Measurements from ENCODE around the gene CDH24. TPM values are rescaled to one million over a fixed set of nuclear protein-coding genes. Genes with fewer than 3 reads are reported as not detected.
A peak's percentile ranks its signal among the peaks of the same experiment; 100 is the strongest.

Gene CDH24
- total and polyA plus RNA-seq, 2 of the 13 experiments (the other 11 are each of a cell fraction or from before 2014, with no cell fraction given), result 0.69 to 0.99 TPM

- TF ChIP-seq, protein P1, sequence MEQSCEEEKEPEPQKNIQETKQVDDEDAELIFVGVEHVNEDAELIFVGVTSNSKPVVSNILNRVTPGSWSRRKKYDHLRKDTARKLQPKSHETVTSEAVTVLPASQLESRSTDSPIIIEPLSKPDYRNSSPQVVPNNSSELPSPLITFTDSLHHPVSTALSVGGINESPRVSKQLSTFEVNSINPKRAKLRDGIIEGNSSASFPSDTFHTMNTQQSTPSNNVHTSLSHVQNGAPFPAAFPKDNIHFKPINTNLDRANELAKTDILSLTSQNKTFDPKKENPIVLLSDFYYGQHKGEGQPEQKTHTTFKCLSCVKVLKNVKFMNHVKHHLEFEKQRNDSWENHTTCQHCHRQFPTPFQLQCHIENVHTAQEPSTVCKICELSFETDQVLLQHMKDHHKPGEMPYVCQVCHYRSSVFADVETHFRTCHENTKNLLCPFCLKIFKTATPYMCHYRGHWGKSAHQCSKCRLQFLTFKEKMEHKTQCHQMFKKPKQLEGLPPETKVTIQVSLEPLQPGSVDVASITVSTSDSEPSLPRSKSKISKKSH (CRISPR knock-in tag; IDR thresholded peaks at IDR 0.05; ENCODE audit: borderline replicate concordance), result peak; percentile 98
- TF ChIP-seq NBN (conservative IDR thresholded peaks at IDR 0.05) (no peak), BCL6 (CRISPR knock-in tag; IDR thresholded peaks at IDR 0.05) (peak; percentile 72; the same call in 1 of the 2 replicates), HMG20B (CRISPR knock-in tag; conservative IDR thresholded peaks at IDR 0.05) (no peak), REPIN1 (CRISPR knock-in tag; IDR thresholded peaks at IDR 0.05; ENCODE audit: borderline replicate concordance, low read depth) (peak; percentile 95), NFAT5 (CRISPR knock-in tag; IDR thresholded peaks at IDR 0.05) (peak; percentile 85), JDP2 (CRISPR knock-in tag; IDR thresholded peaks at IDR 0.05; ENCODE audit: borderline replicate concordance) (no peak), ZBED4 (CRISPR knock-in tag; IDR thresholded peaks at IDR 0.05; ENCODE audit: borderline replicate concordance) (peak; percentile 59; the same call in 1 of the 2 replicates), KDM1A (CRISPR knock-in tag; IDR thresholded peaks at IDR 0.05) (0 out of 2 replicates have a peak, but pooled peaks have one; percentile 1), PPARG (CRISPR knock-in tag; conservative IDR thresholded peaks at IDR 0.05) (no peak), ZNF337 (CRISPR knock-in tag; IDR thresholded peaks at IDR 0.05; ENCODE audit: borderline replicate concordance, low read depth) (peak; percentile 98), NR2F6 (IDR thresholded peaks at IDR 0.05) (no peak), NR2F6 (CRISPR knock-in tag; IDR thresholded peaks at IDR 0.05) (peak; percentile 51), MED1 (CRISPR knock-in tag; IDR thresholded peaks at IDR 0.05) (peak; percentile 82; the same call in 1 of the 2 replicates), NFYC (CRISPR knock-in tag; IDR thresholded peaks at IDR 0.05) (no peak), ARID2 (CRISPR knock-in tag; IDR thresholded peaks at IDR 0.05; ENCODE audit: borderline replicate concordance) (peak; percentile 91; the same call in 1 of the 2 replicates)
- TF ChIP-seq, protein P2, sequence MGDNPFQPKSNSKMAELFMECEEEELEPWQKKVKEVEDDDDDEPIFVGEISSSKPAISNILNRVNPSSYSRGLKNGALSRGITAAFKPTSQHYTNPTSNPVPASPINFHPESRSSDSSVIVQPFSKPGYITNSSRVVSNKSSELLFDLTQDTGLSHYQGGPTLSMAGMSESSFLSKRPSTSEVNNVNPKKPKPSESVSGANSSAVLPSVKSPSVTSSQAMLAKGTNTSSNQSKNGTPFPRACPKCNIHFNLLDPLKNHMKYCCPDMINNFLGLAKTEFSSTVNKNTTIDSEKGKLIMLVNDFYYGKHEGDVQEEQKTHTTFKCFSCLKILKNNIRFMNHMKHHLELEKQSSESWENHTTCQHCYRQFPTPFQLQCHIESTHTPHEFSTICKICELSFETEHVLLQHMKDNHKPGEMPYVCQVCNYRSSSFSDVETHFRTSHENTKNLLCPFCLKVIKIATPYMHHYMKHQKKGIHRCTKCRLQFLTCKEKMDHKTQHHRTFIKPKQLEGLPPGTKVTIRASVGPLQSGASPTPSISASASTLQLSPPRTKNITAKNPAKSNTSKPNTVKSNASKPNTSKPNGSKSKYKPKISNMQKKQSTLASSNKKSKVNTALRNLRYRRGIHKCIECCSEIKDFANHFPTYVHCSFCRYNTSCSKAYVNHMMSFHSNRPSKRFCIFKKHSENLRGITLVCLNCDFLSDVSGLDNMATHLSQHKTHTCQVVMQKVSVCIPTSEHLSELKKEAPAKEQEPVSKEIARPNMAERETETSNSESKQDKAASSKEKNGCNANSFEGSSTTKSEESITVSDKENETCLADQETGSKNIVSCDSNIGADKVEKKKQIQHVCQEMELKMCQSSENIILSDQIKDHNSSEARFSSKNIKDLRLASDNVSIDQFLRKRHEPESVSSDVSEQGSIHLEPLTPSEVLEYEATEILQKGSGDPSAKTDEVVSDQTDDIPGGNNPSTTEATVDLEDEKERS (CRISPR knock-in tag; IDR thresholded peaks at IDR 0.05), result peak; percentile 95
Observed at GRCh38 chr14:23094666-23095195, 37.4 kb upstream of the CDH24 start, which contains the start of gene ACIN1 (continued).
